Astrocyte (in vitro differentiated cells and primary cell): Measurements from ENCODE around the gene DHRS3. TPM values are rescaled to one million over a fixed set of nuclear protein-coding genes. Genes with fewer than 3 reads are reported as not detected.
A peak's percentile ranks its signal among the peaks of the same experiment; 100 is the strongest.

Experiments
- DNase-seq: peaks from one replicate; pipeline ENCODE4 v3.0.0-alpha.2; 2010; ENCODE audit warnings: low read depth
- FAIRE-seq: peaks from 2 replicates; lab custom pipeline; 2011; peaks lifted over from hg19 to GRCh38; lab: Jason Lieb, UNC
- H2AFZ ChIP-seq: 2 replicates; pipeline ENCODE4 v1.6.0; 2012; ENCODE audit warnings: low read depth, low read length, inconsistent platforms
- H3K27ac ChIP-seq: 2 replicates; pipeline ENCODE4 v1.5.1; 2011; ENCODE audit warnings: low read depth, low read length, inconsistent platforms
- H3K27me3 ChIP-seq: 2 replicates; pipeline ENCODE4 v1.6.0; 2011; ENCODE audit warnings: low read length, inconsistent platforms; ENCODE audit not compliant: insufficient read depth
- H3K36me3 ChIP-seq: 2 replicates; pipeline ENCODE4 v1.5.1; 2011; ENCODE audit warnings: low read length, inconsistent platforms; ENCODE audit not compliant: insufficient read depth
- H3K4me1 ChIP-seq: 2 replicates; pipeline ENCODE4 v1.5.1; 2011; ENCODE audit warnings: low read length, inconsistent platforms; ENCODE audit not compliant: insufficient read depth
- H3K4me2 ChIP-seq: 2 replicates; pipeline ENCODE4 v1.6.0; 2012; ENCODE audit warnings: low read length, inconsistent platforms
- H3K4me3 ChIP-seq: 2 replicates; pipeline ENCODE4 v1.5.1; 2011; ENCODE audit warnings: low read depth, mild to moderate bottlenecking, low read length, inconsistent platforms; ENCODE audit not compliant: insufficient read depth
- H3K79me2 ChIP-seq: 2 replicates; pipeline ENCODE4 v1.6.0; 2012; ENCODE audit warnings: mild to moderate bottlenecking, low read length, inconsistent platforms; ENCODE audit not compliant: insufficient read depth
- H3K9ac ChIP-seq: 2 replicates; pipeline ENCODE4 v1.6.0; 2012; ENCODE audit warnings: mild to moderate bottlenecking, low read length, inconsistent platforms
- H3K9me3 ChIP-seq: 2 replicates; pipeline ENCODE4 v1.5.1; 2012; ENCODE audit warnings: low read depth, mild to moderate bottlenecking, low read length, inconsistent platforms; ENCODE audit not compliant: insufficient read depth
- H4K20me1 ChIP-seq: 2 replicates; pipeline ENCODE4 v1.6.0; 2012; ENCODE audit warnings: low read length, inconsistent platforms; ENCODE audit not compliant: insufficient read depth
- H3K27ac Mint-ChIP-seq: one replicate; pipeline ENCODE4 v1.8.0; 2021; ENCODE audit warnings: mild to moderate bottlenecking, mixed read lengths; ENCODE audit not compliant: unreplicated experiment
- H3K27me3 Mint-ChIP-seq: one replicate; pipeline ENCODE4 v1.8.0; 2021; ENCODE audit warnings: low read depth, mixed read lengths; ENCODE audit not compliant: unreplicated experiment
- H3K36me3 Mint-ChIP-seq: one replicate; pipeline ENCODE4 v1.8.0; 2021; ENCODE audit warnings: low read depth, mixed read lengths; ENCODE audit not compliant: unreplicated experiment
- H3K4me1 Mint-ChIP-seq: one replicate; pipeline ENCODE4 v1.8.0; 2021; ENCODE audit warnings: low read depth, mixed read lengths; ENCODE audit not compliant: unreplicated experiment
- H3K4me3 Mint-ChIP-seq: one replicate; pipeline ENCODE4 v1.8.0; 2021; ENCODE audit warnings: mild to moderate bottlenecking, moderate library complexity, mixed read lengths; ENCODE audit not compliant: unreplicated experiment
- H3K9me3 Mint-ChIP-seq: one replicate; pipeline ENCODE4 v1.8.0; 2021; ENCODE audit warnings: mild to moderate bottlenecking, mixed read lengths; ENCODE audit not compliant: unreplicated experiment
- EZH2 ChIP-seq: IDR thresholded peaks from 2 replicates; pipeline ENCODE4 v1.6.1; 2012; ENCODE audit warnings: mild to moderate bottlenecking, low read length, inconsistent platforms; ENCODE audit not compliant: insufficient read depth
- total RNA-seq: library from RNA; stranded (reverse); gene quantifications from 2 replicates; pipeline ENCODE4 v1.2.1, GENCODE V29; 2021
- TF ChIP-seq, protein P1 (sequence below): IDR thresholded peaks from 2 replicates; pipeline ENCODE4 v1.5.1; 2011; ENCODE audit warnings: low read depth, mild to moderate bottlenecking, inconsistent platforms, low read length, moderate library complexity; ENCODE audit not compliant: insufficient read depth

Gene DHRS3
- total RNA-seq, 1 donor from 2014 or later: 3.4 TPM

- H3K27me3 Mint-ChIP-seq: peaks cover 54% of the 10 kb centered on the region
- H3K4me1 ChIP-seq: peaks cover 45% of the 10 kb centered on the region
- H3K9me3 ChIP-seq: no peaks in the 10 kb centered on the region
- H3K4me3 Mint-ChIP-seq: no peak overlapping the region
- peak overlapping the region; percentile 64 for H3K27ac Mint-ChIP-seq
- H3K9me3 Mint-ChIP-seq: peaks cover 3% of the 10 kb centered on the region
- H2AFZ ChIP-seq: no peak overlapping the region
- DNase-seq: peak; percentile 99
- H3K36me3 Mint-ChIP-seq: peaks cover 3% of the 10 kb centered on the region
- peaks cover 11% of the 10 kb centered on the region for H3K4me1 Mint-ChIP-seq
- peaks cover 15% of the 10 kb centered on the region for H4K20me1 ChIP-seq
- H3K4me2 ChIP-seq: peak overlapping the region; percentile 54
- H3K27me3 ChIP-seq: no peaks in the 10 kb centered on the region
- peak overlapping the region; percentile 55 for H3K27ac ChIP-seq
- peaks cover 60% of the 10 kb centered on the region for H3K79me2 ChIP-seq
- no peak for TF ChIP-seq EZH2
- TF ChIP-seq, protein P1, sequence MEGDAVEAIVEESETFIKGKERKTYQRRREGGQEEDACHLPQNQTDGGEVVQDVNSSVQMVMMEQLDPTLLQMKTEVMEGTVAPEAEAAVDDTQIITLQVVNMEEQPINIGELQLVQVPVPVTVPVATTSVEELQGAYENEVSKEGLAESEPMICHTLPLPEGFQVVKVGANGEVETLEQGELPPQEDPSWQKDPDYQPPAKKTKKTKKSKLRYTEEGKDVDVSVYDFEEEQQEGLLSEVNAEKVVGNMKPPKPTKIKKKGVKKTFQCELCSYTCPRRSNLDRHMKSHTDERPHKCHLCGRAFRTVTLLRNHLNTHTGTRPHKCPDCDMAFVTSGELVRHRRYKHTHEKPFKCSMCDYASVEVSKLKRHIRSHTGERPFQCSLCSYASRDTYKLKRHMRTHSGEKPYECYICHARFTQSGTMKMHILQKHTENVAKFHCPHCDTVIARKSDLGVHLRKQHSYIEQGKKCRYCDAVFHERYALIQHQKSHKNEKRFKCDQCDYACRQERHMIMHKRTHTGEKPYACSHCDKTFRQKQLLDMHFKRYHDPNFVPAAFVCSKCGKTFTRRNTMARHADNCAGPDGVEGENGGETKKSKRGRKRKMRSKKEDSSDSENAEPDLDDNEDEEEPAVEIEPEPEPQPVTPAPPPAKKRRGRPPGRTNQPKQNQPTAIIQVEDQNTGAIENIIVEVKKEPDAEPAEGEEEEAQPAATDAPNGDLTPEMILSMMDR: no peak
- H3K36me3 ChIP-seq: peaks cover 2% of the 10 kb centered on the region
- no peak overlapping the region for H3K4me3 ChIP-seq
- H3K9ac ChIP-seq: peak overlapping the region; percentile 20
- peak; percentile 93 for FAIRE-seq
Observed at GRCh38 chr1:12604114-12604874, 13.7 kb downstream of the DHRS3 start.

- no peaks in the 10 kb centered on the region for H3K27me3 ChIP-seq
- no peaks in the 10 kb centered on the region for H3K36me3 Mint-ChIP-seq
- peaks cover 48% of the 10 kb centered on the region for H3K4me1 ChIP-seq
- peaks cover 59% of the 10 kb centered on the region for H3K79me2 ChIP-seq
- H3K27ac ChIP-seq: peak overlapping the region; percentile 55
- no peak overlapping the region for H3K27ac Mint-ChIP-seq
- peaks cover 9% of the 10 kb centered on the region for H4K20me1 ChIP-seq
- peak overlapping the region; percentile 54 for H3K4me2 ChIP-seq
- DNase-seq (no peak), FAIRE-seq (no peak)
- H3K4me3 Mint-ChIP-seq: no peak overlapping the region
- peaks cover 2% of the 10 kb centered on the region for H3K36me3 ChIP-seq
- H2AFZ ChIP-seq: no peak overlapping the region
- TF ChIP-seq EZH2: no peak
- TF ChIP-seq, protein P1: no peak
- H3K9ac ChIP-seq: peak overlapping the region; percentile 5
- peaks cover 11% of the 10 kb centered on the region for H3K4me1 Mint-ChIP-seq
- no peaks in the 10 kb centered on the region for H3K9me3 ChIP-seq
- peaks cover 2% of the 10 kb centered on the region for H3K9me3 Mint-ChIP-seq
- peaks cover 55% of the 10 kb centered on the region for H3K27me3 Mint-ChIP-seq
- no peak overlapping the region for H3K4me3 ChIP-seq
Observed at GRCh38 chr1:12603224-12603623, 14.8 kb downstream of the DHRS3 start.

DNA sequence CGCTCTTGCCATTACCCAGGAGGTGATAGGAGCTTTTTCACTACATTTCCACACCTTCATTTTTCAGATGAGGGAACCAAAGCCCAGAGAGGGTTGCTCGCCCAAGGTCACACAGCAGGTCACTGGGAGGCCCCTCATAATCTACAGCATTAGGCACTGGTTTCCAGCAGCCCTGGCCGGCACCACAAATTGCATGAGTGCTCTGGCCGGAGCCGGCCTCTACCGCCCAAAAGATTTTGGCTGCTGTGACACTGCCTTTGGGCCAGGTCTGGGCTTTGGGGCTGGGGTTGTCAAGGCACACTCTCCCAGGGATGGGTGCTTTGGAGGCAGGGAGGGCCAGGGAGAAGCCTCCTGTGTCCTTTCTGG, 15.4 kb downstream of the DHRS3 start:
- Mint-ChIP-seq H3K4me3 (no peak overlapping the region), H3K9me3 (peaks cover 2% of the 10 kb centered on the region), H3K27me3 (peaks cover 57% of the 10 kb centered on the region), H3K36me3 (no peaks in the 10 kb centered on the region), H3K27ac (no peak overlapping the region), H3K4me1 (peaks cover 8% of the 10 kb centered on the region)
- Histone ChIP-seq H3K27ac (peak overlapping the region; percentile 55), H3K79me2 (peaks cover 61% of the 10 kb centered on the region), H4K20me1 (peaks cover 8% of the 10 kb centered on the region), H3K4me1 (peaks cover 51% of the 10 kb centered on the region), H3K9ac (peak overlapping the region; percentile 17), H3K27me3 (no peaks in the 10 kb centered on the region), H3K9me3 (no peaks in the 10 kb centered on the region), H3K4me3 (no peak overlapping the region), H3K36me3 (peaks cover 2% of the 10 kb centered on the region), H3K4me2 (peak overlapping the region; percentile 54), H2AFZ (no peak overlapping the region)
- DNase-seq: no peak
- no peak for FAIRE-seq
- TF ChIP-seq, protein P1: no peak
- TF ChIP-seq EZH2: no peak
